ENCODE measurements around the gene R3HDM4.

Gene R3HDM4

DNA sequence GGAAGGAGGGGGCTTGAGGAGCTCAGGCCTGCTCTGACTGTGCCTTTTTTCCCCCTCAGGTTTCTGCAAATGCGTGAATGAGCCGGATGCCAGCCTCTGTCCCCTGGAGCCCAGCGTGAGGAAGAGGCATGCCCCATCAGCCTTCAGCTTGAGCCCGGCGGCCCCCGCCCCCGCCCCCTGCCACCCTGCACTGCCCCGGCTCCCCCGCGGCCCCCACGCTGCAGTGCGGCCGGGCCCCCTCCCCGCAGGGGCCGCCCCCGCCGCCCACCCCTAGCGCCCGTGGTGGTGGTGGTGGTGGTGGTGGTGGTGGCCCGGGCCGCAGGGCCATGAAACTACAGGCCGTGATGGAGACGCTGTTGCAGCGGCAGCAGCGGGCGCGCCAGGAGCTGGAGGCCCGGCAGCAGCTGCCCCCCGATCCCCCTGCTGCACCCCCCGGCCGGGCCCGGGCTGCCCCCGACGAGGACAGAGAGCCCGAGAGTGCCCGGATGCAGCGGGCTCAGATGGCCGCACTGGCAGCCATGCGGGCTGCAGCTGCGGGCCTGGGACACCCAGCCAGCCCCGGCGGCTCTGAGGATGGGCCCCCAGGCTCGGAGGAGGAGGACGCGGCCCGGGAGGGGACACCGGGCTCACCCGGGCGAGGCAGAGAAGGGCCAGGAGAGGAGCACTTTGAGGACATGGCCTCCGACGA lies 16.3 kb upstream of the R3HDM4 start:
- TF ChIP-seq POLR2AphosphoS5 (IDR thresholded peaks at IDR 0.05; ENCODE audit: low read depth, low read length) (no peak), FOXP2 (optimal IDR thresholded peaks at IDR 0.05; ENCODE audit: borderline replicate concordance, extremely low read depth, extremely low read length, insufficient read depth) (no peak)

GRCh38 chr19:928471-929202 lies 15.6 kb upstream of the R3HDM4 start:
- TF ChIP-seq SIN3A (IDR thresholded peaks at IDR 0.05; ENCODE audit: borderline replicate concordance, insufficient read depth, low read length) (no peak), TAF1 (IDR thresholded peaks at IDR 0.05; ENCODE audit: borderline replicate concordance, insufficient read depth, low read length) (no peak), FOXP2 (optimal IDR thresholded peaks at IDR 0.05; ENCODE audit: borderline replicate concordance, extremely low read depth, extremely low read length, insufficient read depth) (no peak), POLR2AphosphoS5 (IDR thresholded peaks at IDR 0.05; ENCODE audit: low read depth, low read length) (no peak)
- TF ChIP-seq, protein P1, sequence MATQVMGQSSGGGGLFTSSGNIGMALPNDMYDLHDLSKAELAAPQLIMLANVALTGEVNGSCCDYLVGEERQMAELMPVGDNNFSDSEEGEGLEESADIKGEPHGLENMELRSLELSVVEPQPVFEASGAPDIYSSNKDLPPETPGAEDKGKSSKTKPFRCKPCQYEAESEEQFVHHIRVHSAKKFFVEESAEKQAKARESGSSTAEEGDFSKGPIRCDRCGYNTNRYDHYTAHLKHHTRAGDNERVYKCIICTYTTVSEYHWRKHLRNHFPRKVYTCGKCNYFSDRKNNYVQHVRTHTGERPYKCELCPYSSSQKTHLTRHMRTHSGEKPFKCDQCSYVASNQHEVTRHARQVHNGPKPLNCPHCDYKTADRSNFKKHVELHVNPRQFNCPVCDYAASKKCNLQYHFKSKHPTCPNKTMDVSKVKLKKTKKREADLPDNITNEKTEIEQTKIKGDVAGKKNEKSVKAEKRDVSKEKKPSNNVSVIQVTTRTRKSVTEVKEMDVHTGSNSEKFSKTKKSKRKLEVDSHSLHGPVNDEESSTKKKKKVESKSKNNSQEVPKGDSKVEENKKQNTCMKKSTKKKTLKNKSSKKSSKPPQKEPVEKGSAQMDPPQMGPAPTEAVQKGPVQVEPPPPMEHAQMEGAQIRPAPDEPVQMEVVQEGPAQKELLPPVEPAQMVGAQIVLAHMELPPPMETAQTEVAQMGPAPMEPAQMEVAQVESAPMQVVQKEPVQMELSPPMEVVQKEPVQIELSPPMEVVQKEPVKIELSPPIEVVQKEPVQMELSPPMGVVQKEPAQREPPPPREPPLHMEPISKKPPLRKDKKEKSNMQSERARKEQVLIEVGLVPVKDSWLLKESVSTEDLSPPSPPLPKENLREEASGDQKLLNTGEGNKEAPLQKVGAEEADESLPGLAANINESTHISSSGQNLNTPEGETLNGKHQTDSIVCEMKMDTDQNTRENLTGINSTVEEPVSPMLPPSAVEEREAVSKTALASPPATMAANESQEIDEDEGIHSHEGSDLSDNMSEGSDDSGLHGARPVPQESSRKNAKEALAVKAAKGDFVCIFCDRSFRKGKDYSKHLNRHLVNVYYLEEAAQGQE (IDR thresholded peaks at IDR 0.05; ENCODE audit: insufficient read depth in 1 of 2, low read depth in 2 of 2, low read length in 2 of 2), result no peak

- TF ChIP-seq POLR2AphosphoS5 (IDR thresholded peaks at IDR 0.05; ENCODE audit: low read depth, low read length), result no peak
- no peak for TF ChIP-seq SIN3A (IDR thresholded peaks at IDR 0.05; ENCODE audit: borderline replicate concordance, insufficient read depth, low read length)
- TF ChIP-seq FOXP2 (optimal IDR thresholded peaks at IDR 0.05; ENCODE audit: borderline replicate concordance, extremely low read depth, extremely low read length, insufficient read depth), result no peak
- TF ChIP-seq, protein P1 (IDR thresholded peaks at IDR 0.05; ENCODE audit: insufficient read depth in 1 of 2, low read depth in 2 of 2, low read length in 2 of 2), result no peak
- TF ChIP-seq TAF1 (IDR thresholded peaks at IDR 0.05; ENCODE audit: borderline replicate concordance, insufficient read depth, low read length), result no peak
Measured at GRCh38 chr19:927780-928401, 14.9 kb upstream of the R3HDM4 start.

DNA sequence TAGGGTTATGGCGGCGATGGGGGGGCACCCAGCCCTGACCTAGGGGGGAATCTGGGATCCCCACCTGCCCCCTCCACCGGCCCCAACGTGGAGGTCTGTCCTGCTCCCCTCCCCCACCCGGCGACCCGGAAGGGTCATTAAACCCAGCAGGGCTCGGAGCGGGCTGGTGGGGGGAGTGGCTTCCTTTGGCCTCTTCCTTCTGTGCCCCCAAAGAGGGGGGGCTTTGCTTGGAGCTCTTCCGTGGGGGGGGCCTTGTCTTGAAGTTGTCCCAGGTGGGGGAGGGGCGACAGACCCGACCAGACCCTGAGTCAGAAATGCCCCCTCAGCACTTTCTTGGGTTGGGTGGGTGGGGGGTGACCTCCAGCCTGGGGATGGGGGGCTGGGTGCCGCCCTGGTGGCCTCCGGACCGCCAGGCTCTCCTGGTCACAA lies 14.3 kb upstream of the R3HDM4 start:
- TF ChIP-seq TAF1 (IDR thresholded peaks at IDR 0.05; ENCODE audit: borderline replicate concordance, insufficient read depth, low read length), result no peak
- TF ChIP-seq, protein P1 (IDR thresholded peaks at IDR 0.05; ENCODE audit: insufficient read depth in 1 of 2, low read depth in 2 of 2, low read length in 2 of 2), result no peak
- no peak for TF ChIP-seq FOXP2 (optimal IDR thresholded peaks at IDR 0.05; ENCODE audit: borderline replicate concordance, extremely low read depth, extremely low read length, insufficient read depth)

DNA sequence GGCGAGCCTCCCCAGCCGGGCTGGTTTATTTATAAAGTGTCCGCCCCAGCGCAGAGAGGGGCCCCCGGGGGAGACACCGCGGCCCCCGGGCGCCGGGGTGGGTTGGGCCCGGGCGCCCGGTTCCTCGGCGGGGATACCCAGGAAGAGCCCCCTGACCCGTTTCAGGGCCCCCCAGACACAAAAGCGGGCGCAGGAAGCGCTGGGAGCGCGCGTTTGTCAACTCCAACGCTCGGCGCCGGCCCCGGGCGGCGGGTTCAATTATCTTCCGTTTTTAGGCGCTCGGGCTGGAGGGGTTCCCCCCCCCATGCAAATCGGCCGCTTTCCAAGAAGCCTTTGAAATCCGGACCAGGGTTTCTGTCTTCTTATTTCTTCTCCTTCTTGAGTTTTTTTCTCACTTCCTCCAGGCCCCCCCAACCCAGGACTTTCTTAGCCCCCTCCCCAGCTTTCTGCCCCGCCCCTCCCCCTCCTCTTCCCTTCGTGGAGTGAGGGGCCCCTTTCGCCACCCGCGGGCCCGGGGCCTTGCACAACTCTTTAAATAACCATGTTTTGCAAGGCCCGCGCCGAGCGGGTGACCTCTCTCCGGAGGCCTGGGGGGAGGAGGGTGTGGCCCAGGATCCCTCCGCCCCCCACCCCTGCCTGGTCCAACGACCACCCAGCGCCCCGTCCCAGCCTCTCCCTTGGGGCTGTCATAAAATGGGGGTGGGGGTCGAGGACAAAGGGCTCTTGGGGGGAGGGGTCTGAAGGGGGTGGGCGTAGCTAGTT lies 13.8 kb upstream of the R3HDM4 start:
- TF ChIP-seq TAF1 (IDR thresholded peaks at IDR 0.05; ENCODE audit: borderline replicate concordance, insufficient read depth, low read length) (no peak), FOXP2 (optimal IDR thresholded peaks at IDR 0.05; ENCODE audit: borderline replicate concordance, extremely low read depth, extremely low read length, insufficient read depth) (no peak), SIN3A (IDR thresholded peaks at IDR 0.05; ENCODE audit: borderline replicate concordance, insufficient read depth, low read length) (no peak), POLR2AphosphoS5 (IDR thresholded peaks at IDR 0.05; ENCODE audit: low read depth, low read length) (no peak)
- TF ChIP-seq, protein P1 (IDR thresholded peaks at IDR 0.05; ENCODE audit: insufficient read depth in 1 of 2, low read depth in 2 of 2, low read length in 2 of 2), result no peak
